Neural progenitor cell (in vitro differentiated cells): Measurements from ENCODE around the gene SZRD1.

Source experiments
- EZH2 ChIP-seq: fragments of 200-600 bp; sonication (generic); IDR thresholded peaks from 2 replicates; pipeline ENCODE4 v1.6.1; 2017; ENCODE audit warnings: antibody characterized with exemption, mild to moderate bottlenecking, moderate library complexity
- TF ChIP-seq, protein P1 (sequence below): fragments of 200-600 bp; sonication (generic); IDR thresholded peaks from 2 replicates; pipeline ENCODE4 v1.5.1; 2017; ENCODE audit warnings: antibody characterized with exemption, mild to moderate bottlenecking

- TF ChIP-seq, protein P1, sequence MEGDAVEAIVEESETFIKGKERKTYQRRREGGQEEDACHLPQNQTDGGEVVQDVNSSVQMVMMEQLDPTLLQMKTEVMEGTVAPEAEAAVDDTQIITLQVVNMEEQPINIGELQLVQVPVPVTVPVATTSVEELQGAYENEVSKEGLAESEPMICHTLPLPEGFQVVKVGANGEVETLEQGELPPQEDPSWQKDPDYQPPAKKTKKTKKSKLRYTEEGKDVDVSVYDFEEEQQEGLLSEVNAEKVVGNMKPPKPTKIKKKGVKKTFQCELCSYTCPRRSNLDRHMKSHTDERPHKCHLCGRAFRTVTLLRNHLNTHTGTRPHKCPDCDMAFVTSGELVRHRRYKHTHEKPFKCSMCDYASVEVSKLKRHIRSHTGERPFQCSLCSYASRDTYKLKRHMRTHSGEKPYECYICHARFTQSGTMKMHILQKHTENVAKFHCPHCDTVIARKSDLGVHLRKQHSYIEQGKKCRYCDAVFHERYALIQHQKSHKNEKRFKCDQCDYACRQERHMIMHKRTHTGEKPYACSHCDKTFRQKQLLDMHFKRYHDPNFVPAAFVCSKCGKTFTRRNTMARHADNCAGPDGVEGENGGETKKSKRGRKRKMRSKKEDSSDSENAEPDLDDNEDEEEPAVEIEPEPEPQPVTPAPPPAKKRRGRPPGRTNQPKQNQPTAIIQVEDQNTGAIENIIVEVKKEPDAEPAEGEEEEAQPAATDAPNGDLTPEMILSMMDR: no peak
- no peak for TF ChIP-seq EZH2
Observed at GRCh38 chr1:16321176-16321867, 45.7 kb upstream of the SZRD1 start.
